ENCODE data around the gene KCNE4.

- TF ChIP-seq CTCF (IDR thresholded peaks at IDR 0.05), result no peak
- TF ChIP-seq POLR2A (IDR thresholded peaks at IDR 0.05), result no peak
These were observed 34.5 kb downstream of the KCNE4 start for GRCh38 chr2:223086370-223086981.
